HFFc6 (cell line): ENCODE data around the gene UMPS. TPM values are rescaled to one million over a fixed set of nuclear protein-coding genes. Genes with fewer than 3 reads are reported as not detected.

Experiments
- DNase-seq: peaks from one replicate; pipeline ENCODE4 v3.0.0-alpha.2; 2018
- H3K27ac Mint-ChIP-seq: 2 replicates; pipeline ENCODE4 v1.8.0; 2020; ENCODE audit warnings: mild to moderate bottlenecking, mixed read lengths
- H3K27me3 Mint-ChIP-seq: 2 replicates; pipeline ENCODE4 v1.8.0; 2021; ENCODE audit warnings: mild to moderate bottlenecking, moderate library complexity, mixed read lengths; ENCODE audit not compliant: insufficient read depth
- H3K36me3 Mint-ChIP-seq: 2 replicates; pipeline ENCODE4 v1.8.0; 2021; ENCODE audit warnings: low read depth, mixed read lengths
- H3K4me1 Mint-ChIP-seq: 2 replicates; pipeline ENCODE4 v1.8.0; 2020; ENCODE audit warnings: low read depth, mixed read lengths
- H3K4me3 Mint-ChIP-seq: 2 replicates; pipeline ENCODE4 v1.8.0; 2020; ENCODE audit warnings: mild to moderate bottlenecking, moderate library complexity, mixed read lengths
- H3K9me3 Mint-ChIP-seq: 2 replicates; pipeline ENCODE4 v1.8.0; 2020; ENCODE audit warnings: mild to moderate bottlenecking, mixed read lengths
- total RNA-seq, 6 experiments: library from RNA; stranded (reverse); fragmentation: NEBNext Ultra II Directional; extraction: Animal tissue kit (Norgen Biotek cat#: 25700); gene quantifications; 2 replicates in 1 of 6; 3 replicates in 5 of 6; pipeline ENCODE4 v1.2.3, GENCODE V29; 2021
- TF ChIP-seq, protein P1 (sequence below): fragments of 200-600 bp; sonication (generic); IDR thresholded peaks from 2 replicates; pipeline ENCODE4 v1.5.0; 2021; ENCODE audit warnings: antibody characterized with exemption, mild to moderate bottlenecking

UMPS gene
- total RNA-seq, 6 experiments from 2014 or later, result 25.2 to 39.6 (median 28.4) TPM

DNA sequence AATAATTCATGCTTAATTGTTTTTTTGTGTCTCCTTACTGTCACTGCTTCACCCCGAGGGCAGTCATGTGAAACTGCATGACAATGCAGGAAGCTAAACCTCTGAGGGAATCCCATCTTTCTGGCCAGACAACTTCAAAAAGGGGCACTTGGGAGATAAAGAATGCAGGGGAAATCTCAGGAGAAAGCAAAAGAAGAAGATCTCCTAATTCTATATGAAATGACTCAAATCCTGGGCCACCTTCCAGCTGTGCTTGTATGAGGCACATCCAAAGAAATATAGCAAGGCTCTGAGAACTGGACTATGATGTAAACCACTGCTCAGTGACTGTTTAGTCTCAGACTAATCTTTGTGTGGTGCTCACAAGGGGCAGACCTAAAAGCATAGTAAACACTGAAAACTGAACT is 22.6 kb upstream of the UMPS start:
- Mint-ChIP-seq H3K27me3 (peaks cover 19% of the 10 kb centered on the region), H3K27ac (0 out of 2 replicates have a peak overlapping the region, but pooled peaks have one; percentile 15), H3K36me3 (no peaks in the 10 kb centered on the region), H3K9me3 (no peaks in the 10 kb centered on the region), H3K4me3 (no peak overlapping the region), H3K4me1 (peaks cover 11% of the 10 kb centered on the region)
- peak; percentile 80 for DNase-seq
- TF ChIP-seq, protein P1, sequence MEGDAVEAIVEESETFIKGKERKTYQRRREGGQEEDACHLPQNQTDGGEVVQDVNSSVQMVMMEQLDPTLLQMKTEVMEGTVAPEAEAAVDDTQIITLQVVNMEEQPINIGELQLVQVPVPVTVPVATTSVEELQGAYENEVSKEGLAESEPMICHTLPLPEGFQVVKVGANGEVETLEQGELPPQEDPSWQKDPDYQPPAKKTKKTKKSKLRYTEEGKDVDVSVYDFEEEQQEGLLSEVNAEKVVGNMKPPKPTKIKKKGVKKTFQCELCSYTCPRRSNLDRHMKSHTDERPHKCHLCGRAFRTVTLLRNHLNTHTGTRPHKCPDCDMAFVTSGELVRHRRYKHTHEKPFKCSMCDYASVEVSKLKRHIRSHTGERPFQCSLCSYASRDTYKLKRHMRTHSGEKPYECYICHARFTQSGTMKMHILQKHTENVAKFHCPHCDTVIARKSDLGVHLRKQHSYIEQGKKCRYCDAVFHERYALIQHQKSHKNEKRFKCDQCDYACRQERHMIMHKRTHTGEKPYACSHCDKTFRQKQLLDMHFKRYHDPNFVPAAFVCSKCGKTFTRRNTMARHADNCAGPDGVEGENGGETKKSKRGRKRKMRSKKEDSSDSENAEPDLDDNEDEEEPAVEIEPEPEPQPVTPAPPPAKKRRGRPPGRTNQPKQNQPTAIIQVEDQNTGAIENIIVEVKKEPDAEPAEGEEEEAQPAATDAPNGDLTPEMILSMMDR, result no peak

DNA sequence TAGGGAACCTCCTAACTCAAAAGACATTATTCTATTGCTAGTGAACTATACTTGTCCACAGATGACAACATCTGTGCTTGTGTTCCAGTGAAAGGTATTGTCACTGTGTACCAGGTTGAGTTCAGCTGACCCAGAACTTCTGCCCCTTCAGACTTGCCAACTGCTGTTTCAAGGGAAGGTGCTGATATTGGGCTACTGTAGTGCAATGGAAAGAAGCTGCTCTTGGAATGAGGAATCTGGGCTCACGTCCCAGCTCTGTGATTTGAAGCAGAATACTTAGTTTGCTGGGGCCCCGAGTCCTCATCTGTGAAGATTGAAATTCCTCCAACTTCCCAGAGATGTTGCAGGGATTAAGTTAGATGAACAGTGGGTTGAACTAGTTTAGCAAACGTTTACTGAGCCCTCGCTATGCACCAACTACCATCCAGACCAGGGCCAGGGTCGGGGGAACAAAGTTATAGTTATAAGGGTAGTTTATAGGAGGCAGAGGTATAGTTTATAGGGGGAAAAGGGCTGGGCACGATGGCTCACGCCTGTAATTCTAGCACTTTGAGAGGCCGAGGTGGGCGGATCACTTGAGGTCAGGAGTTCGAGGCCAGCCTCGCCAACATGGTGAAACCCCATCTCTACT is 15.9 kb upstream of the UMPS start:
- Mint-ChIP-seq H3K27me3 (peaks cover 34% of the 10 kb centered on the region), H3K4me3 (no peak overlapping the region), H3K36me3 (no peaks in the 10 kb centered on the region), H3K27ac (no peak overlapping the region), H3K9me3 (no peaks in the 10 kb centered on the region), H3K4me1 (peaks cover 5% of the 10 kb centered on the region; the same call in 1 of the 2 replicates)
- TF ChIP-seq, protein P1, result no peak
- DNase-seq, result peak; percentile 3

DNA sequence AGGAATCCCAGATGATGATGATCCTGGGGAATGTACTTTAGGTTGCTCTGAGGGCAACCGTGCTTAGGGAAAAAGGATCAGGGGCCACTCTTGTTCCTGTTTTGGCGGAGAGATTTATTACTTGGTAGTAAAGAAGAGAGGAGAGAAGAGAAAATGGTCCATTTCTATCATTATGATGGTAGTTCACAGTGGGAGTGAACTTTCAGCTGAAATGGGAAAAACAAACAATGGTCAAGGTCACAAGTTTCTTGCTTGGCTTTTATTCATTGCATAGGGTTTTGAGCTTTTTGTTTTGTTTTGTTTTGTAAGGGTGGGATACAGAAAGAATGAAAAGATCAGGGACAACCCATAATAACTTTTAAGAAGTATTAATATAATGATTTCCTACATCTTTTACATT is 7.7 kb upstream of the UMPS start:
- no peaks in the 10 kb centered on the region for H3K9me3 Mint-ChIP-seq
- peaks cover 7% of the 10 kb centered on the region; the same call in 1 of the 2 replicates for H3K4me1 Mint-ChIP-seq
- TF ChIP-seq, protein P1, result no peak
- no peak overlapping the region for H3K27ac Mint-ChIP-seq
- no peaks in the 10 kb centered on the region for H3K36me3 Mint-ChIP-seq
- H3K27me3 Mint-ChIP-seq, result peaks cover 15% of the 10 kb centered on the region
- no peak for DNase-seq
- H3K4me3 Mint-ChIP-seq, result no peak overlapping the region

DNA sequence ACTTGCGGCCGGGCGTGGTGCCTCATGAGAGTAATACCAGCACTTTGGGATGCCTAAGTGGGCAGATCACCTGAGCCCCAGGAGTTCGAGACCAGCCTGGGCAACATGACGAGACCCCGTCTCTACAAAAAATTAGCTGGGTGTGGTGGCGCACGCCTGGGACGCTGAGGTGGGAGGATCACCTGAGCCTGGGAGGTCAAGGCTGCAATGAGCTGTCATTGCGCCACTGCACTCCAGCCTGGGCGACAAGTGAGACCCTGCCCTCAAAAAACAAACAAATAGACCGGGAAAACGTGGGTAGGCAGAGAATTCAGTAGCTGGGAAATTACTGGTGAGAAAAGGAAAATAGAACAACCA is 667 bp downstream of the UMPS start:
- Mint-ChIP-seq H3K27ac (peak overlapping the region; percentile 95), H3K4me3 (peak overlapping the region; percentile 98), H3K9me3 (no peaks in the 10 kb centered on the region), H3K4me1 (peaks cover 39% of the 10 kb centered on the region), H3K27me3 (no peaks in the 10 kb centered on the region; the same call in none of the 2 replicates), H3K36me3 (peaks cover 9% of the 10 kb centered on the region; the same call in 1 of the 2 replicates)
- DNase-seq, result no peak
- TF ChIP-seq, protein P1, result no peak

DNA sequence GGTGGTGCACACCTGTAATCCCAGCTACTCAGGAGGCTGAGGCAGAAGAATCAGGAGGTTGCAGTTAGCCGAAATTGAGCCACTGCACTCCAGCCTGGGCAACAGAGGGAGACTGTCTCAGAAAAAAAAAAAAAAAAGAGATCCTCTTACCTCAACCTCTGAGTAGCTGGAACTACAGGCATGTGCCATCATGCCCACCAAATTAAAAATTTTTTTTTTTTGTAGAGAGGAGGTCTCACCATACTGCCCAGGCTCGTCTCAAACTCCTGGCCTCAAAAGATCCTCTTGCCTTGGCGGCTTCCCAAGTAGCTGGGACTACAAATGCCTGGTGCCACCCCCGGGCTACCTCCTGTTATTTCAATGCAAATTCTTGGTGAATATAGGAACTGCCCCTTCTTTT is 1.5 kb downstream of the UMPS start:
- peaks cover 39% of the 10 kb centered on the region for H3K4me1 Mint-ChIP-seq
- H3K27me3 Mint-ChIP-seq, result no peaks in the 10 kb centered on the region; the same call in none of the 2 replicates
- H3K36me3 Mint-ChIP-seq, result peaks cover 9% of the 10 kb centered on the region; the same call in 1 of the 2 replicates
- TF ChIP-seq, protein P1, result no peak
- peak overlapping the region; percentile 98 for H3K4me3 Mint-ChIP-seq
- H3K27ac Mint-ChIP-seq, result no peak overlapping the region
- no peaks in the 10 kb centered on the region for H3K9me3 Mint-ChIP-seq
- DNase-seq, result no peak
